ENCODE results near the gene ARPC2.

Gene ARPC2

DNA sequence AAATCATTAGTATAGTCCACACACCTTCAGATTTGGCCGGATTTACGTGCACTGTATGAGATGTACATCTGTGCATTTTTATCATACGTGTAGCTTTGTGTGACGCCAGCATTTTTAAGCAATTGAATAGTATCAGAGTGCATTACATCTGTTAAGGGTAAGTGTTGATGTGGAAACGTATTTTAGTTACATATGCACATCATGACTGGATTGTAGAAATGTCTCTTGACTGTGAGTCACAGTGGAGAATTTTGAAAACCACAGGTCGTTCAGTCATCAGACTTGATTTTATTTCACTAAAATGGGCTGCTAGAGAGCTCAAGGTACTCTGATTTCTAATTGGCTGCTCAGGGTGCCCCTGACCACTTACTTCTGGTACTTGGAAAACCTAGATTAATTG is 38.5 kb downstream of the ARPC2 start:
- DNase-seq, result no peak

DNA sequence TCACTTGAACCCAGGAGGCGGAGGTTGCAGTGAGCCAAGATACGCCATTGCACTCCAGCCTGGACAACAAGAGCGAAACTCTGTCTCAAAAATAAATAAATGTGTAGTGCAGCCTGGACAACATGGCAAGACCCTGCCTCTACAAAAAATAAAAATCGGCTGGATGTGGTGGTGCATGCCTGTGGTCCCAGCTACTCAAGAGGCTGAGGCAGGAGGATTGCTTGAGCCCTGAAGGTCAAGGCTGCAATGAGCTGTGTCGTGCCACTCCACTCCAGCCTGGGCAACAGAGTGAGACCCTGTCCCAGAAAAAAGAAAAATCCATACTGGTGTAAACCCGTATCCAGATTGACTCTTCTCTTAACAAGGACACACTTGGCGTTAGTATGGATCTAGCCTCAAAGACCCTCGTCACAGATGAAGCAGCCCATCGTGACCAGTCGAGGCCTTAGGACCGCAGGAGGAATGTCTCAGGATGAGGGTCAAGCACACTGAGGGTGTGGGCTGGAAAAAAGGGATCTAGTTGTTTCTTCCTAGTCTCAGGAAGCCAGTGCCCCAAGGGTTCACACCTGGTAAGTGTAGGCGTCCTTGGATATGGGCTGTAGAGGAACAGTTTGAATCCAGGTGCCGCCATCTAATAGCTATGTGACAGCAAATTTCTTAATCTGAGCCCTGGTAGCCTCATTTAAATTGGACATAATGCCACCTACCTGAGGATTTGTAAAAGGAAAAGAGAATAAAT is 39.8 kb downstream of the ARPC2 start:
- DNase-seq, result no peak

DNA sequence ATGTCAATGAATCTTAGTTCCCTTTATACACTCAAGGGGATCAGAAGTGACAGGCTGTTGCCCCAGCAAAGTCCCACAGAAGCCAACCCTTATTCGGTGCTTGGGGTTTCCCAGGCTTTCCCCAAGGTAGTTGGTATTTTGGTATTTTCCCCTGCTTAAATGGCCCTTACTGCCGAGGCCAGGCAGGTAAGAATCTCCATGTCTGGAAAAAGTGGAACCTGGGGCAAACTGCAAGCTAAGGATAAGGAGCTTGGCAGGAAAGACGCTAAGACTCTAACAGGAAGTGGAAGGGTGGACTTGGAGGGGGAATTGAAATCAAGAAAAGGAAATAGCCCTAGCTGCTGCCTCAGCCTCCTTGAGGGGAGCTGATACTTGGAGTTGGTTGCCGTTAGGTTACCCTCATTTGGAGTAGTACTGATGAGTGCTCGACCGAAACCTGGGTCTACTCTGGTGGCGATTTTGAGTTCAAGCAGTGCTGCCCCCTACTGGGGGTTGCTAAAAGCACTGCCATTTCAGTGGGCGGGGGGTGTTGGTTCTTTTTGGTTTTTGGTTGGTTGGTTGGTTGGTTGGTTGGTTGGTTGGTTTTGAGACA is 40.5 kb downstream of the ARPC2 start:
- peak; percentile 75 for DNase-seq

DNA sequence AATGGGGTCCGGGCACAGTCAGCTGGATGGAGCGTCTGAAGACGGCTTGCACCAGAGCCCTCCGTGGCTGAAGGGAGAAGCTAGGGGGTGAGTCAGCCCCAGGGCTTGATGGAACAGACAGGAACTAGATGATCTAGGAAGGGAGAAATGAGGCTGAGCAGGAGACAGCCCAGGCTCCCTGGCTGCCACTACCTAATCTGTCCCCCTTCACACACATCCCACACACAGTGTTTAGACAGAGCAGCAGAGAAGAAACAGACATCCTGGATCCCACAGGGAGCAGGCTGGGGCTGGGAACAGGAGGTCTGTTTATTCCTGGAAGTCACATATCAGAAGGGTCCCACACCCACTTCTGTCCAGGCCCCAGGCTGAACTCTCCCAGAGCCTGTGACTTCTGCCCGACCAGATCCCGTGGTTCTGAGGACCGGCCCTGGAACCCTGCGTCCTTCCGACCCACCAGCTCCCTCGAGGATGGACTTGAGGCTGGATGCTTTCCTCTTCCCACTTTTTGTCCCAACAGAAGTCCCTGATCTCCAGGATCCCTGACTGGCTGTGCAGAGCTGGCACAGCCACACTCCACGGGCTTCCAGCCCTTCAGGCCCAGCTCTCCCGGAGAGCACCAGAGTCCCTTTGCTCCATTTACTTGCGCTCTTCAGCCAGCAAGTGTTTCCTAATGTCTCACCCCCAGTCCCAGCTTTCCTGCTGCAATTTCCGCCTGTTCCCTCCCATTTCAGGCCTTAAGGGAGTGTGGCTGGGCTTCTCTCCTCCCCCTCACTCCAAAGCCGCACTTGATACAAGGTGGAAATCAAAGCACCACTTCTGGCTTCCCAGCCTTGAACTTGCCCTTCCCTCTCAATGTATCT is 42.3 kb downstream of the ARPC2 start:
- DNase-seq, result no peak

DNA sequence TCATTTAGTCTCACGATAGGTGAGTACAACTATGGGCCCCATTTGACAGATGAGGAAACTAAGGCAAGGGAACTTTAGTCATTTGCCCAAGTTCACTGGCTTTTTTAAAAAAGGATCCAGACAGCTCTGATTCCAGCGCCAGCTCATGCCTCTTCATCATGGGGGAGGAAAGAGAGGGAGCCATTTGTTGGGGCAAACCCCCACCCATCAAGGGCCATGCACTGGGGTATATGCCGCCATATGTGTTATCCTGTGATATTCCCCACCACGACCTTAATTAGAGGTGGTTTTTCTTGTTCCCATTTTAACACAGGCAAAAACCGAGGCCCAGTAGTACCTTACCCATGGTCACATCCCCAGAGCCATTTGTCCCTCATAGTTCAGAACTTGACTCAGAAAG is 43.2 kb downstream of the ARPC2 start:
- no peak for DNase-seq

DNA sequence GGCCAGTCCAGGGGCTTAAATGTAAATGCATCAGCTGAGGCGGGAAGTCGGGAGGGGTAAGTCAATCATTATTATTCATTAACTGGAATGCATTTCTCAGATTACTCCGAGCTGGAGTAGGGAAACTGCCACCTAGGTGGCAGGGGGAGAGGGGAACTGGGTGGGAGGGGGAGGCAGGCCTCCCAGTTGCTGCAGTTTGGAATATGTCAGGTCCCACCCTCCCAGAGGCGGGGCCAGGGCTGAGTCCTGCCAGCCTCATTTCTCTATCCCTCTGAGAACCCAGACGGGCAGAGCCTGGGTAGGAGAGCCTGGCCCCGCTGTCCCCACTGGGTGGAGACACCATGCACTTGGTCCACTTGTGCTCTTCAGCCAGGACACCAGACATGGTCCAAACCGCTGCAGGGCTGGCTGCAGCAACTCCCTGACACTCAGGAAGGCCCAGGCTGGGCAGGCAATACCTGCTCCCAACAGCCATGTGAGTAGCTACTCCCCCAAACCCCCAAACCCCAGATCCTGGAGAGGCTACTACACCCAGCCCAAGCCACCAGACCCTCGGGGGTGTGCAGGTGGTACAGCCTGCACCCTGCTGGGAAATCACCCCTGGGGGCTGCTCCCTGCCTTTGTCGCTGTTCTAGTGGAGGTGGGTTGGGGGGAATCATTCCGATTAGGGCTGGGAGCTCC is 43.9 kb downstream of the ARPC2 start, which contains the start of gene GPBAR1:
Gene GPBAR1 (plus strand): TSS at position 274 of the 681 bp plus-strand sequence. CDS start 1,710 bp downstream, outside the sequence.
- no peak for DNase-seq

DNA sequence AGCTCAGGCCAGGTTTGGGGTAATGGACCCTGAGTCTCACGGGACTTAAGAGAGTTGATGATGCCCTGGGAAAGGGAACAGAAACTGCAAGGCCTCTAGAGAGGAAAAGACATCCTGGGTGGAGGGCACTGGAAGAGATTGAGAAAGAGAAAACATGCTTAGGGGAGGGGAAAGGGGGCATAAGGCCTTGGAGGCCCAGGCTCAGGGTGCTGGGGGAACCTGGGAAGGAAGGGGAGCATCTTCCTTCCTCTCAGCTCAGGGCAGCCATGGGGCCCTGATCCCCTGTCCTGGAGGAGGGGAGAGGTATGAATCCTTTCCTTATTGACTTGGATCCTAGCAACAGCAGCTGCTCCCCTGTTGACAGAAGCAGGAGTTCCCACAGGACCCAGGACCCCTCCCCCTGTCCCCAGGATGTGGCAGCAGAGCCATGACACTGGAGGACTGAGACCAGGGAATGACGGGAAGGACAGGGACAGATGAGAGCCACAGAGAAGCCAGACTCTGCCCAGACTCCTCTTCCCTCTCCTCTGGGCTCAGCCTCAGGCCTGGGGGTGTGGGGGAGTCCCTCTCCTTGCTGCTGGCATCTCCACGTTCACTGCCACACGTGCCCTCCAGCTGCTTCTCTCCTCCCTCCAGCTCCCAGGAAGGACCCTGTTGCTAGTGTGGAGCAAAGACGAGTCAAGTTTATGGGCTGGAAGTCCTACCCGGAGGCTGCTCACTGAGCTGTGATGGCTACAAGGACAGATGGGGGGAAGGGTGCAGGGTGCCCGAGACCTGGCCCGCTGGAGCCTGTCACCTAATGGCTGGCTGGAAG is 44.6 kb downstream of the ARPC2 start:
- no peak for DNase-seq

DNA sequence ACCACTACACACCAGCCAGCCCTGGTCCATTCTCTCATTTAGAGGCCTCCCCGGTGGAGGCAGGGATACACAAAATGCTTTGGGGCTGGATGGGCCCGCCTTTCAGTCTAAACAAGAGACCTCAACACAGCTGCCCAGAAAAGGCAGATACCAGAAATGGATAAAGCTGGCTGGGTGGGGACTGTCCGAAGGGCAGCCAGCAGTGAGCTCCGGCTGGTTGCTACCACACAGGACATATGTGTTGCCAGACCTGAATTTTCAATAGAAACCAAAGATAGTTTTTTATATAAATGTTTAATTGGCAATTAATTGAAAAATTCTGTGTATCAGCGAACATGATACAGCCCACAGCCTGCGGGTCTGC is 45.2 kb downstream of the ARPC2 start:
- DNase-seq, result no peak

DNA sequence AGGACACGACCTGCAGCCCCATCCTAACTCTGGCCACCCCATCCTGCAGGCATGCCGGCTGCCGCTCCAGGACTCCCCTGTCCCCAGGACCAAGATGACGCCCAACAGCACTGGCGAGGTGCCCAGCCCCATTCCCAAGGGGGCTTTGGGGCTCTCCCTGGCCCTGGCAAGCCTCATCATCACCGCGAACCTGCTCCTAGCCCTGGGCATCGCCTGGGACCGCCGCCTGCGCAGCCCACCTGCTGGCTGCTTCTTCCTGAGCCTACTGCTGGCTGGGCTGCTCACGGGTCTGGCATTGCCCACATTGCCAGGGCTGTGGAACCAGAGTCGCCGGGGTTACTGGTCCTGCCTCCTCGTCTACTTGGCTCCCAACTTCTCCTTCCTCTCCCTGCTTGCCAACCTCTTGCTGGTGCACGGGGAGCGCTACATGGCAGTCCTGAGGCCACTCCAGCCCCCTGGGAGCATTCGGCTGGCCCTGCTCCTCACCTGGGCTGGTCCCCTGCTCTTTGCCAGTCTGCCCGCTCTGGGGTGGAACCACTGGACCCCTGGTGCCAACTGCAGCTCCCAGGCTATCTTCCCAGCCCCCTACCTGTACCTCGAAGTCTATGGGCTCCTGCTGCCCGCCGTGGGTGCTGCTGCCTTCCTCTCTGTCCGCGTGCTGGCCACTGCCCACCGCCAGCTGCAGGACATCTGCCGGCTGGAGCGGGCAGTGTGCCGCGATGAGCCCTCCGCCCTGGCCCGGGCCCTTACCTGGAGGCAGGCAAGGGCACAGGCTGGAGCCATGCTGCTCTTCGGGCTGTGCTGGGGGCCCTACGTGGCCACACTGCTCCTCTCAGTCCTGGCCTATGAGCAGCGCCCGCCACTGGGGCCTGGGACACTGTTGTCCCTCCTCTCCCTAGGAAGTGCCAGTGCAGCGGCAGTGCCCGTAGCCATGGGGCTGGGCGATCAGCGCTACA is 45.9 kb downstream of the ARPC2 start:
- DNase-seq, result no peak

DNA sequence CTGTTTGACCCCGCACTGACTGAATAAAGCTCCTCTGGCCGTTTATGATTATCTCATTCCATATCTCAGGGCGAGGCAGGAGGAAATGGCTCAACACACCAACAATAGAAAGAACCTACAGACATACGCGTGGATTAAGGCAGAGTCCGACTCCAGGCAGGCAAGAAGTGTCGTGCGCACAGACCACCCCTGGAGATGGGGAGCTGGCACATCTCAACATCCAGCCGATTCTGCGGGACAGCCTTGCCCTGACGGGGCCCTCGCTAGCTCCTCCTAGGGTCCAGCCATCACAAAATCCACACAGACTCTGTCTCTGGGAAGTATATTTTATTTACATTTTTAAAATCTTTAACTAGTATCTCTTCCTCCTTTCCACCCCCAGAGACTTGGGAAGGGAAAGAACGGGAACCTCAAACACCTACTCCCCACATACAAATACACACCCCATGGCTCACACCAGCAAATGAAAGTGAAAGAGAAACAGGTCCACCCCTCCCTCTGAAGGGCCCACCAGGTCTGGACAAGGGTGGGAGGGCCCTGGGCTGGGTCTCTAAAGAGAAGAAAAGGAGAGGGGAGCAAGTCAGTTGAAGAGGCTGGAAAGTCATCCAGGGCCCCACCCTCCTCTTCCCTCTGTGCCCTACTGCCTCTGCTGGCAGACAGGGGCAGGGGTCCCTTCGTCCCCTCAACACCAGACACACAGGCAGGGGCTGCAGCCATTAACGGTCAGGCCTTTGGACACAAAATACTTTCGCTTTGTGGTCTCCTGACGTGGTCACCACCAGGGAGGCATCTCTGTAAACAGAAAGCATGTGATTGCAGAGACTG is 47.0 kb downstream of the ARPC2 start:
- DNase-seq, result no peak

DNA sequence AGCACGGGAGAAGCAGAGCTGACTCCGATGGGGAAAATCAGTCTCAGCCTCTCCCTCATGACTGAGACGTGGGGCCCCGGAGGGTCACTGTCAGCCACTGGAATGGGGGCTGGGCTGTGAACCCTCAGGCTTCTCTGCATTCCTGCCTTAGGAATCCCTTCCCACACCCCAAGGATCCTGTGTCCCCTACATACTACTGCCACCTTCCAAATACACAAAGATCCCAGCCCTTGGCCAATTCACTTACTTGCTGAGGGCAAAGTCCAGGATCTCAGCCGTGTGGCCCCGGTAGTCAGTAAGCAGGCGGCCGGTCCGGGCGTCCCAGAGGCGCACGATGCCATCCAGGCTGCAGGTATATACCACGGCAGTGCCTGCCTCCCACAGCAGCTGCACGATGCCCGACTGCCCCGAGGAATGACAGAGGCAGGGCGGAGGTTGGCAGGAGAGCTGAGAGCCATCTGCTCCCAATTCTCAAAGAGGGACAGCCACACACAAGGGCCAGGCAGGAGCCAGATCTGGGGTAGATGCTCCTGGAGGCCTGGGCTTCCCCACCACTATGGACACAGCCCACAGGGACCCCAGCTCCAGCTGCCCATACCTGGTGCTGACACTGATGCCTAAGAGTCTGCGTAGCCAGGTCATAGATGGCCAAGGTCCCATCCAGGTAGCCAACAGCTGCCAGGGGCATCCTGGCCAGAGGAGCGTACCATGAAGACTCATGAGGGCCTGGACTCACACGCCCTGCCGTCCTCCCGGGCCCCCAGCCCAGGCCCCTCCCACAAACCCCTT is 48.0 kb downstream of the ARPC2 start:
- DNase-seq, result no peak

DNA sequence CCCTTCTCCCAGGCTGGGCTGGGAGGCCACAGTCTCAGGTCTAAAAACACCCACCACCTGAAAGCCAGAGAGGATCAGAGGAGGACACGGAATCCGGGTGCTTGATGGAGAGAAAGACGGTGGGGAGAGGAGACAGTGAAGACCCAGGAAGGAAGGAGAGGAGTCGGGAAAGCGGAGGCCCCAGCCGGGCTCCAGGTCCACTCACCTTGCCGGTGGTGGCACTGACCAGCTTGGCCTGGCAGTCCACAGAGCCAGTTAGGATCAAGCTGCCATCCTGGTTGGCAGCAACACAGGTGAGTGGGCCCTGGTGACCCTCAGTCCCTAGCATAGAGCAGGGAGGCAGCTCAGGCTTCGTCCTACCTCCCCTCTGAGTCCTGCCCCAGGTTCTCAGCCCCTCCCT is 48.6 kb downstream of the ARPC2 start:
- DNase-seq, result no peak

DNA sequence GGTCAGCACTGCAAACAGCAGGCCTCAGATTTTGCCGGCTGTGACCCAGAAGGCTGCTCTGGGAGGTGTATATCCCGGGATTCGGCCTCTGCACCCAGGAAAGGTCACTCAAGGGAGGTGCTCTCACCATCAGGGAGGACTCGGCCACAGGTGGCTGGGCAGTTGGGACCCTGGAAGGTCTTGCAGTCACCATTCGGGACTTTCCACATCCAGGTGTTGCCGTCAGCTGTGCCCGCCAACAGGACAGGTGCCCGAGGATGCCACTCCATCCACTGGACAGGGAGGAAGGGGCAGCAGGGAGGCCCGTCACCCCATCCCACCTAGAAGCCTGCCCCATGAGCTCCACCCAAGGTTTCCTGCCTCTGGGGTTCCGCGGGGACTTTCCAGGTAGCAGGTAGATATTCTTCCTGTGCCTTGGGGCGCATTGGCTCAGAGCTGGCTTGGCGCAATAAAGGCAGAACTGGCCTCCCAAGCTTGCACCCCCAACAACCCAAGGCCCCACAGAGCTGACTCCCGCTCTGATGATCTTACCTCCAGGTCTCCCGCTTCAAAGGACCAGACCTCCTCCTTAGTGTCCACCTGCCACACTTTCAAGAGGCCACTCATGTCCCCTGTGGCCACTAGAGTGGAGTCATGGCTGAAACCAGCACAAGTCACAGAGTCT is 49.5 kb downstream of the ARPC2 start:
- no peak for DNase-seq

DNA sequence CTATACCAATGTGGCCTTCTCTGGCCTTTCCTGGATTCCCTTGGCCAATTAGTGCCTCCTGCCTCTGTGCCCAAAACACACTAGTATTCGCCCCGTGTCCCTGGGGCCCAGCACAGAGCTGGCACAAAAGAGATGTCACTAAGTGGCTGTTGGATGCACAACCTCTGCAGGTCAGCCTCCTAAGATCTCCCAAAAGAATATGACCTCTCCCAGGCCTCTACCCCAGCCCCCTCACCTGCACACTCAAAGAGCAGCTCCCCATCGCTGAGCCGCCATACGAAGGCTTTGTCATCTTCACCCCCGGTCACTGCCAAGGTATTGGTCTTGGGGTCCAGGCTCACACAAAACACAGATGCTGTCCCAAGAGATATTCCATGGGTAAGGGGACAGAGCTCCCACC is 50.3 kb downstream of the ARPC2 start:
- no peak for DNase-seq

DNA sequence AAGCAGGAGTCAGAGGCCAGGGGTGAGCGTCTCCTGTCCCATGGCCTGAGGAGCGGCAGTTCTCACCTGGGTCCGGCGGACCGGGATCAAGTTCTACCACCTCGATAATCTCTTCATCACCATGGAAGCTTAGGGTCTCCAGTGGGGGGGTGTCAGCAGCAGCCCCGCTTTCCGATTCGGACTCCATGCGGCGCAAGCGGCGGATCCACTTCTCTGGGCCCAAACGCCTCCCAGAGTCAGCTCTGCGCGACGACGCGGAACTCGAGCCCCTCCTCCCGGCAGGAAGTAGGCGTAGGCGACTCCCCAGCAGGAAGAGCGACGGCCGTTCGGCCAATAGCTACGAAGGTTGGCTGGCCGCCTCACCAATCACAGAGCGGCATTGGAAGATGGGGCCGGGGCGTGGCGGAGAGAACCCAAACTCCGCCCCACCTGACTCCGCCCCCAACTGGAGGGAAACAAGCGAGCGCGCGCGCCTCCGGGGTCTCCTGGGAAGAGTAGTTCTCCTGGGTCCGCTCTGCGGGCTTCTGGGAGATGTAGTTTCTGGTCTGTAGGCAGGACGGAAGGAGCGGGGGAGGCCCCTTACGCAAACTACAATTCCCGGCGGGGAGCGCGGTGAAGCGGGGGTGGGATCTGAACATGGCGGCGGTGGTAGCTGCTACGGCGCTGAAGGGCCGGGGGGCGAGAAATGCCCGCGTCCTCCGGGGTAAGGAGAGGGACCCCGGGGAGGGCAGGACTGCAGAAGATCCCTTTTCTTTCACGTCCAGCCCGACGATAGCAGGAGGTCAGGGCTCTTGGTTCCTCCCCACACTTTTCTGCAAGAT is 53.1 kb downstream of the ARPC2 start, which contains the start of the genes AAMP and PNKD:
Gene AAMP (minus strand): TSS at position 238 of the 821 bp plus-strand sequence. CDS start 51 bp downstream, at position 187.
Gene PNKD (plus strand): TSS at position 620 of the 821 bp plus-strand sequence. CDS start 17 bp downstream, at position 637.
- DNase-seq, result peak; percentile 100

DNA sequence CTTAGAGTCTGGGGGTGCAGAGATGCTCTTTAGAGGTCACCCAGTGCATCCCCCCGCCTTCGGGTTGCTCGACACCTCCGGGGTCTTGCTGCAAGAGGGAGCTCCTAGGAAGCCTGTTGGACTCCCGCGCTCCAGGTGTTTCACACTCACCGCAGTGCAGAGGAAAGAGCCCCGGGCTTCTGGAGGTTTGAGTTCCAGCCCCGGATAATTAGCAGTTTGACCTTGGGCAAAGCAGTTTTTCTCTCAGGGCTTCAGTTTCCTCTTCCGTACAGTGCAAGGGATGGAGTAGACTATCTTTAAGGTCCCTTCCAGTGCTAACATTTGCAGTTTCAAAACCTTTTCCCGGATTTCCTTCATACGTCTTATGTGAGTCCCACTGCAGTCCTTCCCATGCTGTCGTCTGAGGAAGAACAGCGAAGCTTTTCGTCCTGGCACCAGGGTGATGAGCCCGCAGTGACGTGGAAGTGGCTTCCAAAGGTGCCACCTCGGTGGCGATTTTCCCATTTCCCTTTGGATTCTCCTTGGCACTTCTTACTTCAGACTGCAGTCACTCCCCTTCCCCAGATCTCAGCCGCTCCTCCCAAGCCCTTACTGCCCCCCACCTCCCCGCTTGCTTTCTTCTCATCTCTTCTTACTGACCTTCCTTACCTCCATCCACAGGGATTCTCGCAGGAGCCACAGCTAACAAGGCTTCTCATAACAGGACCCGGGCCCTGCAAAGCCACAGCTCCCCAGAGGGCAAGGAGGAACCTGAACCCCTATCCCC is 53.9 kb downstream of the ARPC2 start:
- DNase-seq, result no peak

DNA sequence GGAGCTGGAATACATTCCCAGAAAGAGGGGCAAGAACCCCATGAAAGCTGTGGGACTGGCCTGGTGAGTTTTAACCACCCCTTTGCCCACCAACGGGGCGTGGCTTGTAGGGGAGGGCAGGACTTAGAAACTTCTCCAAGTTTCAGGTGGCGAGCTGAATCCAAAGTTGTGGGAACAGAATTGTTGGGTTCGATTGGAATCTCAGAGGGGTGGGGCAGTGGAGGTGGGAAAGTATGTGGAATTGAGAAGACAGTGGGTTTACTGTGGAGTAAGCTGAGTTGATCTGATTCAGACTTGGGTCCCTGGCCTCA is 54.5 kb downstream of the ARPC2 start:
- no peak for DNase-seq
